ENCODE measurements around the gene PPFIA2.

- no peak for TF ChIP-seq TEAD4 (CRISPR knock-in tag; IDR thresholded peaks at IDR 0.05)
- TF ChIP-seq CTCF (IDR thresholded peaks at IDR 0.05): no peak
- TF ChIP-seq, protein P1, sequence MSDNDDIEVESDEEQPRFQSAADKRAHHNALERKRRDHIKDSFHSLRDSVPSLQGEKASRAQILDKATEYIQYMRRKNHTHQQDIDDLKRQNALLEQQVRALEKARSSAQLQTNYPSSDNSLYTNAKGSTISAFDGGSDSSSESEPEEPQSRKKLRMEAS (CRISPR knock-in tag; IDR thresholded peaks at IDR 0.05): no peak
- no peak for TF ChIP-seq NR3C1 (CRISPR knock-in tag; conservative IDR thresholded peaks at IDR 0.05; ENCODE audit: low read depth)
- no peak for TF ChIP-seq CREM (CRISPR knock-in tag; IDR thresholded peaks at IDR 0.05)
- TF ChIP-seq, protein P2, sequence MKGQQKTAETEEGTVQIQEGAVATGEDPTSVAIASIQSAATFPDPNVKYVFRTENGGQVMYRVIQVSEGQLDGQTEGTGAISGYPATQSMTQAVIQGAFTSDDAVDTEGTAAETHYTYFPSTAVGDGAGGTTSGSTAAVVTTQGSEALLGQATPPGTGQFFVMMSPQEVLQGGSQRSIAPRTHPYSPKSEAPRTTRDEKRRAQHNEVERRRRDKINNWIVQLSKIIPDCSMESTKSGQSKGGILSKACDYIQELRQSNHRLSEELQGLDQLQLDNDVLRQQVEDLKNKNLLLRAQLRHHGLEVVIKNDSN (CRISPR knock-in tag; IDR thresholded peaks at IDR 0.05): no peak
- TF ChIP-seq E2F4 (CRISPR knock-in tag; IDR thresholded peaks at IDR 0.05; ENCODE audit: borderline replicate concordance, low read depth): no peak
- TF ChIP-seq, protein P3, sequence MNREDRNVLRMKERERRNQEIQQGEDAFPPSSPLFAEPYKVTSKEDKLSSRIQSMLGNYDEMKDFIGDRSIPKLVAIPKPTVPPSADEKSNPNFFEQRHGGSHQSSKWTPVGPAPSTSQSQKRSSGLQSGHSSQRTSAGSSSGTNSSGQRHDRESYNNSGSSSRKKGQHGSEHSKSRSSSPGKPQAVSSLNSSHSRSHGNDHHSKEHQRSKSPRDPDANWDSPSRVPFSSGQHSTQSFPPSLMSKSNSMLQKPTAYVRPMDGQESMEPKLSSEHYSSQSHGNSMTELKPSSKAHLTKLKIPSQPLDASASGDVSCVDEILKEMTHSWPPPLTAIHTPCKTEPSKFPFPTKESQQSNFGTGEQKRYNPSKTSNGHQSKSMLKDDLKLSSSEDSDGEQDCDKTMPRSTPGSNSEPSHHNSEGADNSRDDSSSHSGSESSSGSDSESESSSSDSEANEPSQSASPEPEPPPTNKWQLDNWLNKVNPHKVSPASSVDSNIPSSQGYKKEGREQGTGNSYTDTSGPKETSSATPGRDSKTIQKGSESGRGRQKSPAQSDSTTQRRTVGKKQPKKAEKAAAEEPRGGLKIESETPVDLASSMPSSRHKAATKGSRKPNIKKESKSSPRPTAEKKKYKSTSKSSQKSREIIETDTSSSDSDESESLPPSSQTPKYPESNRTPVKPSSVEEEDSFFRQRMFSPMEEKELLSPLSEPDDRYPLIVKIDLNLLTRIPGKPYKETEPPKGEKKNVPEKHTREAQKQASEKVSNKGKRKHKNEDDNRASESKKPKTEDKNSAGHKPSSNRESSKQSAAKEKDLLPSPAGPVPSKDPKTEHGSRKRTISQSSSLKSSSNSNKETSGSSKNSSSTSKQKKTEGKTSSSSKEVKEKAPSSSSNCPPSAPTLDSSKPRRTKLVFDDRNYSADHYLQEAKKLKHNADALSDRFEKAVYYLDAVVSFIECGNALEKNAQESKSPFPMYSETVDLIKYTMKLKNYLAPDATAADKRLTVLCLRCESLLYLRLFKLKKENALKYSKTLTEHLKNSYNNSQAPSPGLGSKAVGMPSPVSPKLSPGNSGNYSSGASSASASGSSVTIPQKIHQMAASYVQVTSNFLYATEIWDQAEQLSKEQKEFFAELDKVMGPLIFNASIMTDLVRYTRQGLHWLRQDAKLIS (CRISPR knock-in tag; IDR thresholded peaks at IDR 0.05; ENCODE audit: borderline replicate concordance): no peak
- no peak for TF ChIP-seq HMGXB4 (CRISPR knock-in tag; IDR thresholded peaks at IDR 0.05)
- no peak for TF ChIP-seq NFYB (CRISPR knock-in tag; conservative IDR thresholded peaks at IDR 0.05; ENCODE audit: low read depth)
Observed at GRCh38 chr12:81757731-81758365, 1.3 kb downstream of the PPFIA2 start.

All from WTC11 (cell line).